Measurements from ENCODE around the gene APBB1IP.
A peak's percentile ranks its signal among the peaks of the same experiment; 100 is the strongest.
"Not testable (repeated sequence)": the region's sequence is repeated elsewhere in the genome, so short reads cannot be mapped to it uniquely, and the experiment has no call there.

The APBB1IP gene

DNA sequence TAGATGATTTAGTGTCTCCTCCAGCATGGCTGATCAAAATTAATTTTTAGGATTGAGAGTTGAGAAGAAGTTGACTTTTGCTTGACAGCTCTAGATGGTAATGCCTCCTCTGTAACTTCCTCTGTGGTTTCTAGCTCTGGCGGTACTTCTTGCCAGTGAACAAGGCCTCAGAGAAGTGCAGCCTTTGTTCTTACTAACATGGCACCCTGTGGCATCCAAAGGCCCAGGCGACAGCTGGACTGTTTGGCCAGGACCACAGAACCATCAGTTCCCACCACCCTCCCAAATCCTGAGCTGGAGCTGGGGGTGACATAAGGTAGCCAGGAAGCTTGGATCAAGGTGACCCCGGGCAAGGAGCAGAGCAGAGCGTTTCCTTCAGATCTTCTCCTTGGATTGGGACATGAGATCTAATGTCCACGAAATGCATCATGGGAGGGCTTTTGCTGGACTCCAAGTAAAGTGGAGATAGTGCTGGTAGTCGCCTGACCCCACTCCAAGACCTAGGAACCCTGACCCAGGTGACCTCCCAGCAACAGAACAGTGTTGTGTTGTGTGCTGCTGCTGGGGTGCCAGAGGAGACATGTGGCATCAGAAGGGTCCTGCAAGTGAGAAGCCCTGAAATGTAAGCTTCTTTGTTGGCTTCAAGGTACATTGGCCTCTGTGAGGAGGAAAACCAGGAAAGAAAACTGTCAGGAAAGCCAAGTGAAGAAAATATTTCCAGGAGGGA is 41.8 kb downstream of the APBB1IP start:
- DNase-seq, result no peak

DNA sequence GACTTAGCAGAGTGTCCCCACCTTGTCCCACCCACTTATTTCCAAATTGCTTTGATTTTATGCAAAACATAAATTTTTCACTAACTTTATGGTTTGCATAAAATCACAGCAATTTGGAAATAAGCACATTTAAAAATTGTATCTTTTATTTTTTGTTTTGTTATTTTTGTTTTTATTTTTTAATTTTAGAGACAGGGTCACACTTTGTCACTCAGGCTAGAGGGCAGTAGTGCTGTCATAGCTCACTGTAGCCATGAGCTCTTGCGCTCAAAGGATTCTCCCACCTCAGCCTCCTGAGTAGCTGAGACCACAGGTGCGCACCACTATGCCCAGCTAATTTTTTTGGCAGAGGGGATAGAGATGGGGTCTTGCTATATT is 43.2 kb downstream of the APBB1IP start:
- no peak for DNase-seq

DNA sequence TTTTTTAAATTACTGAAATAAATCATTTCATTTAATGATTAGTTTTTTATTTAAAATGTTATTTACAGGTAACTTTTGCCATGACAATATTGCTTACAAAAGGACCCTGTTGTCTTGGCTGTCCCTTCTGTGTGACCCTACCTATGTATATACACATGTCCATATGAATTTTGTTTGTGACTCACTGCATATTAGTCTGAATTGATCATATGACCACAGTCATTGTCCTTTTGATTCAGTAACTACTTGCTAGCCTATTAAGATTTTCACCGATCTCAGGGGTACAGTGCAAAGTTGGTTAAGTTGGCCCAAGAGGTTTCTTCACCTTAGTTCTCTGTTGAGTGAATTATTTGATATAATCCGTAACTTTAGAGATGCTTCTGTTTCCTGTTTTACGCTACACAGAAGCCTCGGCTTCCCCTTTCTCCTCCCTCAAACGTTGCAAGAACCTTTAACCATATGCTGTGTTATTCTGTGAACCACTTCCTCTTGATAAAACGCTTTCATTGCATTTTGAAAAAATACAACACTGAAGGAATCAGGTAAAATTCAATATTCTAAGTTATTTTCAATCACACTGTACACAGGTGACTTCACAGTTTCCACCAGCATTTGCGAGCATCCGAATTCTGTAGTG is 43.9 kb downstream of the APBB1IP start:
- DNase-seq, result no peak

DNA sequence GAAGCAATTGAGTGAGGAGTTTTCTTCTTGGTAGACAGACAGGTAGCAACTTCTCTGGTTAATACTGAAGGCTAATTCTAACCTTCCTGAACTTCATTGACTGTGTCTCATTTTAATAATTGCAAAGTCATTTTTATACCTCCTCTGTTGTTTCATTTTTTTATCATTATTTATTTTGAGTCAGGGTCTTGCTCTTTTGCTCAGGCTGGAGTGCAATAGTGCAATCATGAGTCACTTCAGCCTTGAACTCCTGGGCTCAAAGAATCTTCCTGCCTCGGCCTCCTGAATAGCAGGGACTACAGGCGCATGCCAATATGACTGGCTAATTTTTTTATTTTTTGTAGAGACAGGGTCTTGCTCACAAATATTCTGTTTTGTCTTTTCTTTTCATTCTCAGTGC is 45.4 kb downstream of the APBB1IP start:
- DNase-seq, result no peak

DNA sequence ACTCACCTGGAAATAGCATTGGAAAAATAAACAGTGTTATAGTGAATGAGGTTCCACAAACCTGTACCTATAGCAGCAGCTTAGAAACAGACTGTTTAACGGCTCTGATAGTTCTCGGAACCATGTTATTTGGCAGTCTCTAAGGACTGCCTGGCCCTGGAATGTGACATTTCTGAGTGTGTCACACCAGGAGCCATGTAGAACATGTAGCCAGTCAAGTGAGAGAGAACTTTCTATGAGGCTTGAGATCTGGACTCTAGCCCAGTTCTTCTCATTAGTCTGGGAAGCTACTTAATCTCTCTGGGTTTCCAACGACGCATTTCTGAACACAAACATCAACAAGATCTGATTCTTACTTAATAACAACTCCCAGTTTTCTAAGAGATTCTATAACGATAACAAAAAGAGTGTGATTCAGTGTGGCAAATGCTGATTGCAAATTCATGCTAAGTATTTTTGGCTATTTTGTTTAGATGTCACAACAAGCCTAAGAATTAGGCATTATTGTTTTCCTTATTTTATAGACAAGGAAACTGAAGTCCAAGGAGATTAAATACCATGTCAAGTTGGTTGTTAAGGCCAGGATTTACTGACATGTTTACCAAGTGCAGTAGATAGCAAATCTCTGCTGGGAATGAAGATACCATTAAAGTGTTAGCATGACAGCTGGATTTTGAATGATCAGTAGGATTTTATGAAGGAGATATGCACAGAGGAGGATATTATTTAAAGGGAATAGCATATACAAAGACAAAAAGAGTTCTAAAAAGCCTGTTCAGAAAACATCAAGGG is 47.2 kb downstream of the APBB1IP start:
- DNase-seq, result peak; percentile 9

DNA sequence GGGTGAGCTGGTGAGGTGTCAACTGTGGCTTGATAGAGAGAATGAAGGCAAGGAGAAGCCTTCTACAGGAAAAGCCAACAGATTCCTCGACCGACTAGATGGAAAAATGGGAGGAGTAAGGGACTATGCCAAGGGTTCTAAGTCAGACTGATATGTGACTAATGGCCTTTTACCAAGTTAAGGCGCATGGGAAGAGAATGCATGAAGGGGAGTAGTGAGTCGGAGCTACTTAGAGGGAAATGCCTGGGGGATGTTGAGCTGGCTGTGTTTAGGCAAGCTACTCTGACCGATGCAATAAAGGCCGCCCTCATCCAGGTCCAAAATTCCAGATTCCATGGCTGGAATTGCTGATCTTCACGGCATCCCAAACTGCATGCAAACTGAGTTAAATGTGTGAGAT is 48.2 kb downstream of the APBB1IP start:
- no peak for DNase-seq

DNA sequence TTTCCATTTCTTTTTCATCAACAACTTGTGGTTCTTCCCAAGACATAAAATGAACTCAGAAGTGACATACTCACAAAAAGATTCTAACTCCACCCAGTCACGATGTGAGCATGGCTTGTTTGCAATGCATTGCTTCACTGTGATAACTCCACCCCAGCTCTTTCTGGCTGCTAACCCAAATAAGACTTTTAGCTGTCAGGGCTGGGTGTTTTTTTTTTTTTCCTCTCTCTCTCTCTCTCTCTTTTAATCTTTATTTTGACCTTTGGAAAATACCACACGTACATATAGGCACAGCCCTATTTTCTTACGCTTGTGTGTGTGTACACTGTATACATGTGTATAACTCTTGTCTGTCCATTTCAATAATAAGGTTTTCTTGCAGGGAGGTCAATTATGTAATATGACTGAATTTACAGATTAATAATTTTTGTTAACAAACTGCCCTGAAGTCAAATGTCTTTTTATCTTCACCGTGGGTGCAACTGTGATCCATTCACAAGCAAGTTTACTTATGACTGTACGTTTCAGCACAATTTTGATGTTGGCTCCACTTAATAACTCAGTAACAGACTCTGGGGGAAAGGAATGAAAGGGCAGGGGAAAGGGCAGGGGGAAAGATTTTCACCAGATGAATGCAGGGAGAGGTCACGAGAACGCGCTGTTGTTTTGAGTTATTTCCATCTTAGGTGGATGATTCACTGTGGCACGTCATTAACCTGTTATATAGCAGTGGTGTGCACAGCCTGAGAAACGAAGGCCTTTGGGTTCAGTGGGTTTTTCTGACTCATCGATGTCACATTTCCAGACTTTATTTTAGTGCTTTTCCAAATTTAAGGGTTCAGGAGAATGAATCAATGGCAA is 49.1 kb downstream of the APBB1IP start:
- no peak for DNase-seq

DNA sequence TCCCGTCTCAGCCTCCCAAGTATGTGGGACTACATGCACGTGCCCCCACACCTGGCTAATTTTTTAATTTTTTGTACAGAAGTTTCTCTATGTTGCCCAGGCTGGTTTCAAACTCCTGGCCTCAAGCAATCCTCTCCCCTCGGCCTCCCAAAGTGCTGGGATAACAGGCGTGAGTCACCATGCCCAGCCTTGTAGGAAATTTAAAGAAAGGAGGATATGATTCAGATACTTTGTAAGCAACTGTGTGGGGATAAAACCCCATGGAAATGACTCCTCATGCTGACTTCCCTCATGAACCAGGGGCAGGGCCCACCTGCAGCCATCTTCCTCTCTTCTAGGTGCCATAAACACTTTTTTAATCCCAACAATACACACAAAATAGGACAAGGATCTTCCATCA is 50.2 kb downstream of the APBB1IP start:
- DNase-seq, result no peak

DNA sequence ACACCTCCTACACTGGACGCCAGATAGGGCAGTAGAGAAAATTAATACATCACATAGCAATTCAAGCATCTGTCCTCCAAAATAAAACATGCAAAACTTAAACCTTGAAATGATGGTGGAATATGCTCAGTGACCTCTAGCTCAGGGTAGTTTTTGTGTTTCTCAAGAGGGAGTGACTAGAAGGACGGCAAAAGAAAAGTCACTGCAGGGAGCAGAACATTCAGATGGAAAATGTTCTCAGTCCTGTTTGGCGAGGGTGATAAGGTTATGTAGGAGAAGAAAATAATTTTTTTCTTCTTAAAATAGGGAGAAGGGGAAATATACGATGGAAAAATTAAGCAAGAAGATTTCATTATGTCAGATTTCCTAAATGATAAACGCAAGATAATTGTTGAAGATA is 50.9 kb downstream of the APBB1IP start:
- DNase-seq, result no peak

DNA sequence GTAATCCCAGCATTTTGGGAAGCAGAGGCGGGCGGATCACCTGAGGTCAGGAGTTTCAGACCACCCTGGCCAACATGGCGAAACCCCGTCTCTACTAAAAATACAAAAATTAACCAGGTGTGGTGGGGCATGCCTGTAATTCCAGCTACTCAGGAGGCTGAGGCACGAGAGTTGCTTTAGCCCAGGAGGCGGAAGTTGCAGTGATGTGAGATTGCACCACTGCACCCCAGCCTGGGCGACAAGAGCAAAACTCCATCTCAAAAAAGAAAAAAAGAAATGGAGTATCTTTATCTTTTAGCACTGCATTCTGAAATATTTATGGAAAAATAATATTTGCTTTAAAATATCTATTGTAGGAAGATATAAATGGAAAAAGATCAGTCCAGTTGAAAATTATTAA is 52.2 kb downstream of the APBB1IP start:
- DNase-seq, result not testable (repeated sequence)

DNA sequence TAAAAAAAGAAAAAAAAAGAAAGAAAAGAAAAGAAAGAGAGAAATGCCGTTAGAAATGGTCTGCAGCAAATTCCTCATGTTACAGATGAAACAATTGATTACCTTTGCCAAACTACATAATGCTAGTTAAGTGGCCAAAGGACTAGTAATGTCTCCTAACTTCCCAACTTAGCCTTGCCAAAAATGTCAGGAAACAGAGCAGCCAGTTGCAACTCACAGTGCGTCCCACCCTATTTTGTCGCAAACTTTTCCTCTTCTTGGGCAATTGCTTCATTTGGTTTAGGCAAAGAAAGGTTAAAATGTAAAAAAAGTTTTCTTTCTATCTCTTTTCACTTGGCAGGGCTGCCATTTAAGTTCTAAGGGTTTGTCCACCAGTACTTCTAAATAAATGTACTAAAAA is 53.1 kb downstream of the APBB1IP start:
- no peak for DNase-seq

DNA sequence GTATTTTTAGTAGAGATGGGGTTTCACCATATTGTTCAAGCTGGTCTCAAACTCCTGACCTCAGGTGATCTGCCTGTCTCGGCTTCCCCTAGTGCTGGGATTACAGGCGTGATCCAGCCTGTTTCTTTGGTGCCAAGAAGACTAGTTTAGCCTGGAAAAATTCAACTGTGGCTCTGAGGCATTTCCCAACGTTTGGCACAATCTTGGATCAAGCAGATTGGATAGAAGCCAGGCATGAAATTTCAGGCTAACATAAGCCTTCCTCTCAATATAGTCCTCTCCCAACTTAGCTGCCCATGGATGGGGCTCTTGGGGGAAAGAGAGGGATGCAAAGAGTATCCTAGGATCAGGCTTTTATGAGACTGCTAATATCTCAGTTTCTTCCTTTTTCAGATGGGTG is 53.8 kb downstream of the APBB1IP start:
- no peak for DNase-seq

DNA sequence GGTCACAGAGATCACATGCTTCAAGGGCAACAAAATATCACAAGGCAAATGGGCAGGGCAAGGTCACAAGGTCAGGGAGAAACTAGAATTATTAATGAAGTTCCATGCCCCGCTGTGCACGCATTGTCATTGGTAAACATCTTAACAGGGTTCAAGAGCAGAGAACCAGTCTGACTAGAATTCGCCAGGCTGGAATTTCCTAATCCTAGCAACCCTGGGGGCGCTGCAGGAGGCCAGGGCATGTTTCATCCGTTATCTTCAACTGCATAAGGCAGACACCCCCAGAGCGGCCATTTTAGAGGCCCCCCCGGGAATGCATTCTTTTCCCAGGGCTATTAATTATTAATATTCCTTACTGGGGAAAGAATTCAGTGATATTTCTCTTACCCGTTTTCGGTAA is 54.6 kb downstream of the APBB1IP start:
- DNase-seq, result not testable (repeated sequence)

DNA sequence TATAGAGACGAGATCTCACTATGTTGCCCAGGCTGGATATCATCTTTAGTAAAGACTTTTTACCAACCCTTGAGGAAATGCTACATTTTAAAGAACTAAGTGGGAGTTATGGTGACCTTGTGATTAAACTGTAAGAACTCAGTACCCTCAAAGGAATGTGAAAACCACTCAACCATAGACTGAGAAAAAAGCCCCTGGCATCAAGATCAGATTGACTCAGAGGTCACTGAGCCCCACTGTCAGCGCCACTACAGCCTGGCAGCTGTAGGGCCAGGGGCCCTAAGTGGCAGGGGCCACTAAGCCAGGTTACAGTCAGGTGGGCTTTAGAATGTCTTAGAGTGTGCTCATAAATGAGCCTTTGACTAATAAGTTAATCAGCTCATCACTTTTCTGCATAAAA is 55.9 kb downstream of the APBB1IP start:
- no peak for DNase-seq

DNA sequence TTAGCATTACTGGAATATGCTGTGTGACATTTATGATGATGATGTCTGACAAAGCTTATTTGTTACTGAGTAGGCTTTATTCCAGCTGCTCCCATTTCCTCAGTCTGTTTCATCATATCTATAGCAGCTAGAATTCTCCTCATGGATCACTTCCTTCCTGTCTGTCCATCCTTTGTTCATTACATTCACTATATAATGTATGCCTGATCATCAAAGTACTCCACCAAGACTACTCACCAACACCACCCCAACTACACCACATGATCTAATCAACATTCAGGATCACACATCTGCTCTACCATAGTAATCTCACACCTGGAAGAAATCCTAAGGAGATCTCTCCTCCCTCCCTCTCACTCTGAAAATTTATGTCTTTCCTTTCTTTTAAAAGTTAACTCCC is 61.3 kb downstream of the APBB1IP start:
- no peak for DNase-seq

DNA sequence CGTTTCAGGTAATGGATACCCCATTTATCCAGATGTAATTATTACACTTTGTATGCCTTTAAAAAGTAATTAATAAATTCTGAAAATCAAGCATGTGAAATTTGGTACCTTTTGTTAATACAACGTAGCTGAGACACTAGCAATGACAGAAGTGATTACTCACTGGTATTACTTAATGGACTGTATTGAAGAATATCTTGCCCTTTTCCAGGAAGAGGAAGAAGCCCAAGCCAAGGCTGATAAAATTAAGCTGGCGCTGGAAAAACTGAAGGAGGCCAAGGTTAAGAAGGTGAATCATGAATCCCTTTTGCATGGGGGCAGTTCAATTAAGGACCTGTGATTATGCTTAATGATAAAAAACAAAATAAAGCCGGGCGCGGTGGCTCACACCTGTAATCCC is 64.8 kb downstream of the APBB1IP start:
- no peak for DNase-seq

DNA sequence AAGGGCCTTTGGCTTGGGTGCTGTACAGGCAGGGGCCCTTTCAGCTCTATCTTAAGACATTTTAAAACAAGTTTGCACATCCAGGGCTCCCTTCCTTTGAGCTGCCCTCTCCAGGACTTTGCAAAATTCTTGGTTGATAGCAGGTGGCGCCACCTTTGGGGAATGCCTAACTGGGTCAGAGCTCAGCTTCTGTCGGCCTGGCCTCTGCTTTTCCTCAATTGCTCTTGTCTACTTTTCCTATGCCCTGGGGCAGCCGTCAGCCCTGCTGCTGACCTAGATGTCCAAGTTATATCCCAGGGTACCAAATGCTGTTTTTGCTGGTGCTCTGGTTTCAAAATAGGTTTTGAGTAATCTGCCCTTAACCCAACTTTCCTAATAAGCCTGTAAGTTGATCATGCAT is 65.8 kb downstream of the APBB1IP start:
- no peak for DNase-seq

DNA sequence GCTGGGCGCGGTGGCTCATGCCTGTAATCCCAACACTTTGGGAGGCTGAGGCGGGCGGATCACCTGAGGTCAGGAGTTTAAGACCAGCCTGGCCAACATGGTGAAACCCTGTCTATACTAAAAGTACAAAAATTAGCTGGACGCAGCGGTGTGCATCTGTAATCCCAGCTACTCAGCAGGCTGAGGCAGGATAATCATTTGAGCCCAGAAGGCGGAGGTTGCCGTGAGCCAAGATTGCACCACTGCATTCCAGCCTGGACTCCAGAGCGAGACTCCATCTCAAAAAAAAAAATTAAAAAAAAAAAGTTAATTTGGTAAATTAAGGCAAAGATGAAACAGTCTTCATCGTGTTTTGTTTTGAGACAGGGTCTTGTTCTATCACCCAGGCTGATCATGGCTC is 66.3 kb downstream of the APBB1IP start:
- DNase-seq, result not testable (repeated sequence)

DNA sequence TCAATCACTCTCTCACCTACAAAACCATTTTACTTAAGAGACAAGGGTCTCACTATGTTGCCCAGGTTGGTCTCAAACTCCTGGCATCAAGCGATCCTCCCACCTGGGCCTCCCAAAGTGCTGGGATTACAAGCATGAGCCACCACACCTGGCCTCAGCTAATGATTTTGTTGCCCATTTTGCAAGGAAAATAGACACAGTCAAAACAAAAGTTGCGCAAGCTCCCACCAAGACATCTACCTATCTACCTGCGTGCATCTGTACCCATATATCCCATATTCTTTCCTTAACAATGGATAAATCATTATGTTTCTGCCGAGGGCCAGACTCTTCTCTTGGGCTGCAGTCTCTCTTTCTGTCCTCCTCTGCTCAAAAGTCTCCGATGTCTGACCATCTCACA is 67.3 kb downstream of the APBB1IP start:
- DNase-seq, result no peak

DNA sequence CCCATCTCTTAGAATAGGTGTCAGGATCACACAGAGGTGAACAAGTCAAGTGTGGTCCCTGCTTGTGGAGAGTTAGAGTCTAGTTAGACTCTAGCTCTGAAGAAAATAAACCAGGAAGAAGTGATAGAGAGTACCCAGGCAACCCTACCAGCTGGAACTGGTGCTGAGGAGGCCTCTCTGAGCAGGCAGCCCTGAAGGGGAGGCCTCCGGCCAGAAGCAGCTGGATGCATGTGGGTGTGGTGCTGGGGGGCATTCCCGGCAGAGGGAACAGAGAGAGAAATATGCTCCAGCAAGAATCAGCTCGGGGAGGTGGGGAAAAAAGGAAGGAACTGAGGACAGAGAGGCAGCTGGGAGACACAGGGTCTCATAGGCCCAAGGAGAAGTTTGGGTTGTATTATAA is 68.6 kb downstream of the APBB1IP start:
- no peak for DNase-seq

DNA sequence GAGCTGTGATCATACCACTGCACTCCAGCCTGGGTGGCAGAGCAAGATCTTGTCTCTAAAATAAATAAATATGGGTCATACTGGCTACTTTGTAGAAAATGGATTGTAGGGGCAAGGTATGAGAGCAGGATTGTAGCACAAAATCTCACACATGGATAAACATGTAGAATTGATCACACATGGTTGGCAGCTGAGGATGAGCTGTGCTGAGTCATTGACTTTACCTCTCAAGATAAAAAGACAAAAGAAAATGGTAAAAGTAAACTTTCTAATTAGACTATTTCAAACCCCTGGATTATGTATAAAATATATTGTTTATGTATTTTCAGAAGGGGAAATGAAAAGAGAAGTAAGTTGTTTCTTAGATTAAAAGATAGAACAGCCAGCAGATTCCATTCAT is 69.3 kb downstream of the APBB1IP start:
- no peak for DNase-seq

DNA sequence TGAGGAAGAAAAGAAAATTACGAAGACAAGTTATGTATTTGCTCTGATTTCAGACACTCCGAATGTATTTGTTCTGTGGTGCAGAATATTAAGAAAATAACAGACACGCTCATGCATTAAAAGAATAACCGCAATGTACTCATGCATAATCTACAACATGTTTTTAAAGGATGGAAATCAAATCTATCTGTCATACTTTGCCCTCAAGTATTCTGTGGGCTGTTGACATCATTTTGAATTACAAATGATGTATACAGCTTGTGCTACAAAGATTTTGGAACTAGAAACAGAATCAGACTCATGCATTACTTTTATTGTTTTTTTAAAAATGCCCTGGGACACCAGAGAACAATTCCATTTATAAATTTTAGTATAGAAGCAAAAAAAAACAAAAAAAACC is 69.9 kb downstream of the APBB1IP start:
- no peak for DNase-seq

DNA sequence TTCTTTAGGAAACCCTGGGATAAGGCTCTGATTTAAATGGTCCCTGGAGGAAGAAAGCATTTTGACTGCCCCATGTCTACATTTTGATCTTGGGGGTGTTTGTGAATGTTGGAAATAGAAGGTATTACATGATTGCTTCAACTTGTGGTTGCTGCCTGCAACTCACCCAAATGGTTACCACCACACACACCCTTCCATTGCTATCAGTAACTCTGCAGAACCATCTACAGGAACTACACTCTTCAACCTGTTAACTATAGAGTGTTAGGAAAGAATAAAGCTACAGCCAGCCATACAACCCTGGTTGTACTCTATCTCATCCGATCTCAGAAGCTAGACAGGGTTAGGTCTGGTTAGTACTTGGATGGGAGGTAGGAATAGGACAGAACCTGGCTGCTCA is 71.2 kb downstream of the APBB1IP start:
- DNase-seq, result no peak
